ENCODE measurements around the gene POTEG.
"Not testable (repeated sequence)": the region's sequence is repeated elsewhere in the genome, so short reads cannot be mapped to it uniquely, and the experiment has no call there.

POTEG gene

DNA sequence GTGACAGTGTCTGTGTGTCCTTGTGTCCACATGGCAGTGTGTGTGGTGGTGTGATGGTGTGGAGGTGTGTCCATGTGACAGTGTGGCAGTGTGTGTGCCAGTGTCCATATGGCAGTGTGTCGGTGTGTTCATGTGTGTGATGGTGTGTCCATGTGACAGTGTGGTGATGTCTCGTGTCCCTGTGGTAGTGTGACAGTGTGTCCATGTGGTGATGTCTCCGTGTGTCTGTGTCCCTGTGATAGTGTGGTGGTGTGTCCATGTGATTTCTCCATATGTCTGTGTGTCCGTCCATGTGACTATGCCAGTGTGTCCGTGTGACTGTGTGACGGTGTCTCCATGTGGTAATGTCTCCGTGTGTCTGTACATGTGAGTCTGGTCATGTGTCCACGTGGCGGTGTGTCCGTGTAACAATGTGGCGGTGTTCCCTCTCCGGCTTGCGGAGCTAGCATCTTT is 59.7 kb downstream of the POTEG start:
- H3K4me3 ChIP-seq (ENCODE audit: low read depth, low read length); POLR2A ChIA-PET; CTCF ChIA-PET; H3K9me3 ChIP-seq (ENCODE audit: control insufficient read depth, insufficient read depth, low read depth, low read length); H3K36me3 ChIP-seq (ENCODE audit: control insufficient read depth in 2 of 2, insufficient read depth in 1 of 2, low read length in 2 of 2); H3K27ac ChIP-seq (ENCODE audit: extremely low read depth, low read depth, low read length); H3K4me1 ChIP-seq (ENCODE audit: control insufficient read depth, insufficient read depth, low read length): not testable (repeated sequence)
- TF ChIP-seq ZNF544 (tag by site-specific recombination; IDR thresholded peaks at IDR 0.05), result 0 out of 2 replicates have a peak, but pooled peaks have one; percentile 52
- 0 out of 2 replicates have a peak, but pooled peaks have one; percentile 53 for TF ChIP-seq ZNF837 (tag by site-specific recombination; IDR thresholded peaks at IDR 0.05)
- TF ChIP-seq GLI4 (tag by site-specific recombination; IDR thresholded peaks at IDR 0.05), result 0 out of 2 replicates have a peak, but pooled peaks have one; percentile 46
- TF ChIP-seq ZNF707 (tag by site-specific recombination; IDR thresholded peaks at IDR 0.05), result peak; percentile 47; the same call in 1 of the 2 replicates
- 0 out of 2 replicates have a peak, but pooled peaks have one; percentile 60 for TF ChIP-seq ZNF202 (tag by site-specific recombination; IDR thresholded peaks at IDR 0.05; ENCODE audit: borderline replicate concordance)
- TF ChIP-seq, protein P1, sequence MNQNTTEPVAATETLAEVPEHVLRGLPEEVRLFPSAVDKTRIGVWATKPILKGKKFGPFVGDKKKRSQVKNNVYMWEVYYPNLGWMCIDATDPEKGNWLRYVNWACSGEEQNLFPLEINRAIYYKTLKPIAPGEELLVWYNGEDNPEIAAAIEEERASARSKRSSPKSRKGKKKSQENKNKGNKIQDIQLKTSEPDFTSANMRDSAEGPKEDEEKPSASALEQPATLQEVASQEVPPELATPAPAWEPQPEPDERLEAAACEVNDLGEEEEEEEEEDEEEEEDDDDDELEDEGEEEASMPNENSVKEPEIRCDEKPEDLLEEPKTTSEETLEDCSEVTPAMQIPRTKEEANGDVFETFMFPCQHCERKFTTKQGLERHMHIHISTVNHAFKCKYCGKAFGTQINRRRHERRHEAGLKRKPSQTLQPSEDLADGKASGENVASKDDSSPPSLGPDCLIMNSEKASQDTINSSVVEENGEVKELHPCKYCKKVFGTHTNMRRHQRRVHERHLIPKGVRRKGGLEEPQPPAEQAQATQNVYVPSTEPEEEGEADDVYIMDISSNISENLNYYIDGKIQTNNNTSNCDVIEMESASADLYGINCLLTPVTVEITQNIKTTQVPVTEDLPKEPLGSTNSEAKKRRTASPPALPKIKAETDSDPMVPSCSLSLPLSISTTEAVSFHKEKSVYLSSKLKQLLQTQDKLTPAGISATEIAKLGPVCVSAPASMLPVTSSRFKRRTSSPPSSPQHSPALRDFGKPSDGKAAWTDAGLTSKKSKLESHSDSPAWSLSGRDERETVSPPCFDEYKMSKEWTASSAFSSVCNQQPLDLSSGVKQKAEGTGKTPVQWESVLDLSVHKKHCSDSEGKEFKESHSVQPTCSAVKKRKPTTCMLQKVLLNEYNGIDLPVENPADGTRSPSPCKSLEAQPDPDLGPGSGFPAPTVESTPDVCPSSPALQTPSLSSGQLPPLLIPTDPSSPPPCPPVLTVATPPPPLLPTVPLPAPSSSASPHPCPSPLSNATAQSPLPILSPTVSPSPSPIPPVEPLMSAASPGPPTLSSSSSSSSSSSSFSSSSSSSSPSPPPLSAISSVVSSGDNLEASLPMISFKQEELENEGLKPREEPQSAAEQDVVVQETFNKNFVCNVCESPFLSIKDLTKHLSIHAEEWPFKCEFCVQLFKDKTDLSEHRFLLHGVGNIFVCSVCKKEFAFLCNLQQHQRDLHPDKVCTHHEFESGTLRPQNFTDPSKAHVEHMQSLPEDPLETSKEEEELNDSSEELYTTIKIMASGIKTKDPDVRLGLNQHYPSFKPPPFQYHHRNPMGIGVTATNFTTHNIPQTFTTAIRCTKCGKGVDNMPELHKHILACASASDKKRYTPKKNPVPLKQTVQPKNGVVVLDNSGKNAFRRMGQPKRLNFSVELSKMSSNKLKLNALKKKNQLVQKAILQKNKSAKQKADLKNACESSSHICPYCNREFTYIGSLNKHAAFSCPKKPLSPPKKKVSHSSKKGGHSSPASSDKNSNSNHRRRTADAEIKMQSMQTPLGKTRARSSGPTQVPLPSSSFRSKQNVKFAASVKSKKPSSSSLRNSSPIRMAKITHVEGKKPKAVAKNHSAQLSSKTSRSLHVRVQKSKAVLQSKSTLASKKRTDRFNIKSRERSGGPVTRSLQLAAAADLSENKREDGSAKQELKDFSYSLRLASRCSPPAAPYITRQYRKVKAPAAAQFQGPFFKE (tag by site-specific recombination; IDR thresholded peaks at IDR 0.05; ENCODE audit: borderline replicate concordance), result peak; percentile 85; the same call in 1 of the 2 replicates
- peak; percentile 70; the same call in 1 of the 2 replicates for TF ChIP-seq ZNF785 (tag by site-specific recombination; IDR thresholded peaks at IDR 0.05)
- TF ChIP-seq, protein P2, sequence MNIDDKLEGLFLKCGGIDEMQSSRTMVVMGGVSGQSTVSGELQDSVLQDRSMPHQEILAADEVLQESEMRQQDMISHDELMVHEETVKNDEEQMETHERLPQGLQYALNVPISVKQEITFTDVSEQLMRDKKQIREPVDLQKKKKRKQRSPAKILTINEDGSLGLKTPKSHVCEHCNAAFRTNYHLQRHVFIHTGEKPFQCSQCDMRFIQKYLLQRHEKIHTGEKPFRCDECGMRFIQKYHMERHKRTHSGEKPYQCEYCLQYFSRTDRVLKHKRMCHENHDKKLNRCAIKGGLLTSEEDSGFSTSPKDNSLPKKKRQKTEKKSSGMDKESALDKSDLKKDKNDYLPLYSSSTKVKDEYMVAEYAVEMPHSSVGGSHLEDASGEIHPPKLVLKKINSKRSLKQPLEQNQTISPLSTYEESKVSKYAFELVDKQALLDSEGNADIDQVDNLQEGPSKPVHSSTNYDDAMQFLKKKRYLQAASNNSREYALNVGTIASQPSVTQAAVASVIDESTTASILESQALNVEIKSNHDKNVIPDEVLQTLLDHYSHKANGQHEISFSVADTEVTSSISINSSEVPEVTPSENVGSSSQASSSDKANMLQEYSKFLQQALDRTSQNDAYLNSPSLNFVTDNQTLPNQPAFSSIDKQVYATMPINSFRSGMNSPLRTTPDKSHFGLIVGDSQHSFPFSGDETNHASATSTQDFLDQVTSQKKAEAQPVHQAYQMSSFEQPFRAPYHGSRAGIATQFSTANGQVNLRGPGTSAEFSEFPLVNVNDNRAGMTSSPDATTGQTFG (tag by site-specific recombination; IDR thresholded peaks at IDR 0.05; ENCODE audit: borderline replicate concordance), result 0 out of 2 replicates have a peak, but pooled peaks have one; percentile 69
- TF ChIP-seq ZNF169 (tag by site-specific recombination; IDR thresholded peaks at IDR 0.05), result 0 out of 2 replicates have a peak, but pooled peaks have one; percentile 30
- TF ChIP-seq ZNF146 (tag by site-specific recombination; IDR thresholded peaks at IDR 0.05), result 0 out of 2 replicates have a peak, but pooled peaks have one; percentile 5

DNA sequence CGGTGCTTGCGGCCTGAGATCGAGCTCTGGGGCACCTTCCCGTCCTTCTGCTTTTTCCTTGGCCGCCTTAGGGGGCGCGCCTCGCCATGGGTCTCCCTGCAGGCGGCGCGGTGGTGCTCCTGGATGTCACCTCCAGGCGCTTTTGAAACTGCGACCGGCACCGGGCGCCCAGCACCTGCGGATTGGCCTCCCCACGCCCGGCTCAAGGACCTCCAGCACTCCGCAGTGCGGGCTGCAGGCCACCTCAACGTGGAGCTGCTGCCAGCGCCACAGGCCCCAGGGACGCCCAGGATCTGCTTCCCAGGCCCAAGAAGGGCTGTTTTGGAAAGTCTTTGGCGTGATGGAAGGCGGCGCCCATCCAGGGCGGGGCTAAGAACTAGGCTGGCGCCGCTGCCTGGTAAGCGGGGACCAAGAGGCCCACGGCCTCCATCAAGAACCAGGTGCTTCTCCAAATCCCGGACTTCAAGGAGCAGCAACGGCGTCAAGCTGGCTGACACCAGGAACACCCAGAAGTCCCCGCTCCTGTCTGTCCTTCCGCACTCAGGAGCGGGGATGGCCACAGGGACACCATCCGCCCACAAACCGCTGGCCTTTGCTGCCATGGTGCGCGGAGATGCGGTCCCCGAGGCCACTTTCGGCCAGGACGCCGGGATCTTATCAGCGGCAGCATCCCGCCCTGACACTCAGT is 61.2 kb downstream of the POTEG start:
- CTCF ChIA-PET; H3K4me3 ChIP-seq (ENCODE audit: low read depth, low read length); POLR2A ChIA-PET; H3K4me1 ChIP-seq (ENCODE audit: control insufficient read depth, insufficient read depth, low read length); H3K27ac ChIP-seq (ENCODE audit: extremely low read depth, low read depth, low read length); H3K9me3 ChIP-seq (ENCODE audit: control insufficient read depth, insufficient read depth, low read depth, low read length); H3K36me3 ChIP-seq (ENCODE audit: control insufficient read depth in 2 of 2, insufficient read depth in 1 of 2, low read length in 2 of 2): not testable (repeated sequence)
- TF ChIP-seq, protein P3, sequence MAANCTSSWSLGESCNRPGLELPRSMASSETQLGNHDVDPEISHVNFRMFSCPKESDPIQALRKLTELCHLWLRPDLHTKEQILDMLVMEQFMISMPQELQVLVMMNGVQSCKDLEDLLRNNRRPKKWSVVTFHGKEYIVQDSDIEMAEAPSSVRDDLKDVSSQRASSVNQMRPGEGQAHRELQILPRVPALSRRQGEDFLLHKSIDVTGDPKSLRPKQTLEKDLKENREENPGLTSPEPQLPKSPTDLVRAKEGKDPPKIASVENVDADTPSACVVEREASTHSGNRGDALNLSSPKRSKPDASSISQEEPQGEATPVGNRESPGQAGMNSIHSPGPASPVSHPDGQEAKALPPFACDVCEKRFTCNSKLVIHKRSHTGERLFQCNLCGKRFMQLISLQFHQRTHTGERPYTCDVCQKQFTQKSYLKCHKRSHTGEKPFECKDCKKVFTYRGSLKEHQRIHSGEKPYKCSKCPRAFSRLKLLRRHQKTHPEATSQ (tag by site-specific recombination; IDR thresholded peaks at IDR 0.05), result 0 out of 2 replicates have a peak, but pooled peaks have one; percentile 23

DNA sequence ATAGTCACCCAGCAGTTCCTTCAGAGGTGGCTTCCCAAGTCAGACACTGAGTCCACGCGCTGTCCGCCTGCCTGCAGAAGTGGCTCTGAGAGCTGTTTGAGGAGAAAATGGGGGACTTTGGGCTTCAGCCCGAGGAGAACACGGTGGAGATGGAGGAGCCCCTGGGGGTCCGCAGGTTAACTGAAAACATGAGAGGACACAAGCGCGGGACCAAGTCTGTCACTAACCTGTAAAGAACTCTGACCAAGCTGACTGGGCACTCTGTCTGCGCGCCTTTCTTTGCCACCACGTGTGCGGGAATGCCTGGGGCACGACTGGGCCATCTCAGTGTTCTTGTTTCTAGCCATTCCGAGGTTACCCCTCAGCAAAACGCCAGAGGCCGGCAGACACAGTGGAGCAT is 62.4 kb downstream of the POTEG start:
- H3K27ac ChIP-seq (ENCODE audit: extremely low read depth, low read depth, low read length); H3K4me3 ChIP-seq (ENCODE audit: low read depth, low read length); POLR2A ChIA-PET; H3K4me1 ChIP-seq (ENCODE audit: control insufficient read depth, insufficient read depth, low read length); H3K9me3 ChIP-seq (ENCODE audit: control insufficient read depth, insufficient read depth, low read depth, low read length); H3K36me3 ChIP-seq (ENCODE audit: control insufficient read depth in 2 of 2, insufficient read depth in 1 of 2, low read length in 2 of 2); CTCF ChIA-PET: not testable (repeated sequence)

DNA sequence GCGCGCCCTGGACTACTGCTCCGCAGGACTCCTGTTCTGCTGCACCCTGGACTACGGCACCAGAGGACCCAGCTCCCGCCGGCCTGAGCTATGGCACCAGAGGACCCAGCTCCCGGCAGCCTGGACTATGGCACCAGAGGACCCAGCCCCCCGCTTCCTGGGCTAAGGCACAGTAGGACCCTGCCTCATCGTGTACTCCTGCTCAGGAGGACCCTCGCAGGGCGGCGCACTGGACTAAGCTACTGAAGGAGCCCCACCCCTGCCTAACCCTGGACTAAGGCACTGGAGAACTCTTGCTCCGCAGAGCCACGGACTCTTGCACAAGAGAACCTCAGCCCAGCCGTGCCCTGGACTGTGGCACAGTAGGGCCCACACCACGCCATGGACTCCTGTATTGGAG is 71.3 kb downstream of the POTEG start:
- POLR2A ChIA-PET; H3K27ac ChIP-seq (ENCODE audit: extremely low read depth, low read depth, low read length); H3K36me3 ChIP-seq (ENCODE audit: control insufficient read depth in 2 of 2, insufficient read depth in 1 of 2, low read length in 2 of 2); CTCF ChIA-PET; H3K4me3 ChIP-seq (ENCODE audit: low read depth, low read length); H3K9me3 ChIP-seq (ENCODE audit: control insufficient read depth, insufficient read depth, low read depth, low read length); H3K4me1 ChIP-seq (ENCODE audit: control insufficient read depth, insufficient read depth, low read length): not testable (repeated sequence)

DNA sequence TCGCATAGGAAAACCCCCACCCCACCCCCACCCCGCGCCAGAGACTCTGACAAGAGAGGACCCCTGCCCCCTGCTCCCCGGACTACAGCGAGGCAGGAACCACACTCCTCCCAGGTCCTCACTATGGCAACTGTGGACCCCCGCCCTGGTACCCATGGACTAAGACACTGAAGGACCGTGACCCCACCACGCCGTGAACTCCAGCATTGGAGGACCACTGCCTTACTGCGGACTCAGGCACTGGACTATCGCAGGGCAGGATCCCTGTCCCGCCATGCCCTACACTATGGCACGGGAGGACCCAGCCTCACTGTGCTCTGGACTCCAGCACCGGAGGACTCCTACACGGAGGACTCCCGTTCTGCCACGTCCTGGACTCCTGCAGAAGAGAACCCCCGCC is 71.8 kb downstream of the POTEG start:
- POLR2A ChIA-PET; H3K36me3 ChIP-seq (ENCODE audit: control insufficient read depth in 2 of 2, insufficient read depth in 1 of 2, low read length in 2 of 2); H3K4me1 ChIP-seq (ENCODE audit: control insufficient read depth, insufficient read depth, low read length); H3K9me3 ChIP-seq (ENCODE audit: control insufficient read depth, insufficient read depth, low read depth, low read length); CTCF ChIA-PET; H3K4me3 ChIP-seq (ENCODE audit: low read depth, low read length); H3K27ac ChIP-seq (ENCODE audit: extremely low read depth, low read depth, low read length): not testable (repeated sequence)

All from HEK293 (cell line).